Panc1 (cell line): Measurements from ENCODE around the gene ARL5C. TPM values are rescaled to one million over a fixed set of nuclear protein-coding genes. Genes with fewer than 3 reads are reported as not detected.

Source experiments
- ATAC-seq: fragments of 200-7000 bp; cut with Tn5 transposase; 2 replicates; pipeline ENCODE4 v1.9.1; 2020; ENCODE audit warnings: mild to moderate bottlenecking, moderate library complexity
- BruUV-seq: library from RNA; stranded (reverse); fragments of 400-500 nt; replicated peaks from 2 replicates; lab custom pipeline; 2021; lab: Mats Ljungman, UMichigan
- CTCF ChIA-PET: fragments of 300-600 bp; sonication (Branson Sonifier 250); formaldehyde crosslinking; loops from one replicate; lab custom pipeline; 2022; ENCODE audit warnings: antibody characterized with exemption; lab: Charles Lee
- POLR2A ChIA-PET: fragments of 300-600 bp; sonication (Branson Sonifier 250); formaldehyde crosslinking; loops from one replicate; lab custom pipeline; 2022; ENCODE audit warnings: antibody characterized with exemption; lab: Charles Lee
- DNase-seq: peaks from one replicate; pipeline ENCODE4 v3.0.0-alpha.2; 2010; ENCODE audit warnings: low read depth, low spot score
- H3K27ac ChIP-seq: 2 replicates; pipeline ENCODE4 v1.5.1; 2011; ENCODE audit warnings: mild to moderate bottlenecking, low read length, inconsistent platforms
- H3K27me3 ChIP-seq: fragments of 200-500 bp; sonication (Bioruptor generic); 2 replicates; pipeline ENCODE4 v1.6.0; 2014; ENCODE audit warnings: low read length, inconsistent platforms; ENCODE audit not compliant: control insufficient read depth, insufficient read depth
- H3K36me3 ChIP-seq: fragments of 200-500 bp; sonication (Bioruptor generic); 2 replicates; pipeline ENCODE4 v1.5.1; 2014; ENCODE audit warnings: inconsistent platforms, mild to moderate bottlenecking, low read length, moderate library complexity; ENCODE audit not compliant: control insufficient read depth, insufficient read depth
- H3K4me1 ChIP-seq: 2 replicates; pipeline ENCODE4 v1.5.1; 2011; ENCODE audit warnings: inconsistent platforms, mild to moderate bottlenecking, low read length, moderate library complexity; ENCODE audit not compliant: control insufficient read depth, insufficient read depth
- H3K4me3 ChIP-seq, 2 experiments: 2 replicates each; pipeline ENCODE4 v1.5.1; 2011 to 2012; ENCODE audit warnings: low read depth in 2 of 2, low read length in 2 of 2, mild to moderate bottlenecking in 2 of 2, inconsistent platforms in 1 of 2, moderate library complexity in 1 of 2
- H3K9me3 ChIP-seq: fragments of 200-500 bp; sonication (Bioruptor generic); 2 replicates; pipeline ENCODE4 v1.5.1; 2014; ENCODE audit warnings: low read depth, mild to moderate bottlenecking, inconsistent platforms, low read length, moderate library complexity; ENCODE audit not compliant: control insufficient read depth, insufficient read depth
- POLR2AphosphoS5 ChIP-seq: IDR thresholded peaks from 2 replicates; pipeline ENCODE4 v1.6.1; 2012; ENCODE audit warnings: mild to moderate bottlenecking, low read depth, low read length, moderate library complexity
- SIN3A ChIP-seq: IDR thresholded peaks from 2 replicates; pipeline ENCODE4 v1.6.1; 2012; ENCODE audit warnings: low read depth, mild to moderate bottlenecking, low read length, moderate library complexity, borderline replicate concordance; ENCODE audit not compliant: insufficient read depth
- TCF7L2 ChIP-seq: IDR thresholded peaks from 2 replicates; pipeline ENCODE4 v1.6.1; 2011; ENCODE audit warnings: mild to moderate bottlenecking, low read depth, low read length, inconsistent platforms
- in situ Hi-C: cut with HindIII; loops from 2 replicates; pipeline ENCODE4 v1.10.0; 2016; ENCODE audit warnings: low sequenced_read_pairs, low pct_unique_long_range_greater_than_20kb
- intact Hi-C: fragments of 100-400 bp; cut with micrococcal nuclease; formaldehyde crosslinking; loops from one replicate; pipeline ENCODE4 v1.10.0; 2022; ENCODE audit not compliant: unreplicated experiment
- total RNA-seq: library from RNA; stranded (reverse); gene quantifications from one replicate; pipeline ENCODE4 v1.2.1, GENCODE V29; 2021; ENCODE audit not compliant: unreplicated experiment
- TF ChIP-seq, protein P1 (sequence below), 2 experiments: IDR thresholded peaks; 2 replicates each; pipeline ENCODE4 v1.6.1; 2011 to 2012; ENCODE audit warnings: low read depth in 2 of 2, control low read depth in 1 of 2, low read length in 1 of 2, mild to moderate bottlenecking in 1 of 2, moderate library complexity in 1 of 2; ENCODE audit not compliant: insufficient read depth in 1 of 2
- TF ChIP-seq, protein P2 (sequence below): fragments of 450-650 bp; IDR thresholded peaks from 2 replicates; pipeline ENCODE4 v1.5.1; 2017; ENCODE audit warnings: mild to moderate bottlenecking

ARL5C gene
- total RNA-seq, 1 experiment from 2014 or later, result not detected

DNA sequence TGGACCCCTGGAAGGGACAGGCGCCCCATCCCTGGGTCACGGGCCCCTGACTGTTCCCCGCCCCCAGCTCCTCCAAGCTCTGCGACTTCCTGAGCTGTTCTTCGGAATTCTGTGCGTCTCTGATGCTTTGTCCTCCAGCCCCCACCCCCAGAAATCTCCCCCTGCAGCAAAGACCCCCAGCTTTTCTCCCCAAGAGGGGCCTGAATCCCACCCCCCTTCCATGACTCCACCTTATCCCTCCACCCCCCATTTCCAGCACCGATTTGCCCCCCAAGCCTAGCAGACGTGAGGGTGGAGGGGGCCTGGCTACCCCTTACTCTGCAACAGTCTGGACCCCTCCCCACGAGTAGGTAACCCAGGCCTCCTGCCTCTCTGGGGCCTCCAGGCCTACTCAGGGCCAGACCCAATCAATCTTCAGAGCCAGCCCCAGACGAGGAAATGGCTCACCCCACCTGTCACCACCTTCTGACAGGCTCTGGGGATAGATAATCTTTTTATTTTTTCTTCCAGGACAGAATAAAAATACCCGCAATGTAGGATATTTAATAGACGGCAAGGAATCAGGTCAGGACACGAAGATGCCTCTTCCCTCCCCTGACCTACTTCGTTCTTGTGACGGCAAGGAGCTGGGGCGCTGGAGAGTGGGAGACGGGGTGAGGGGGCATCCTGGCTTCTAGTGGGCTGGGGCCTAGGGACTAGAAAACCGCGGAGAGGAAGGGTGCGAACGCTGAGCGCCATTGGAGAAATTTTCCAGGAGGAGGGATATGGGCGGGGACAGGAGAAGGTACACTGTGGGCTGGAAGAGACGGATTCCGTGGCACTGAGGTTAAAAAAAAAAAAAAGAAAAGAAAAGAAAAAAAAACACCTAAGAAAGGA lies 13.8 kb downstream of the ARL5C start:
- ChIA-PET CTCF (interaction anchor here (0.6 to 4.2 kb wide), 6 partner anchors 13 to 483 kb away, joined by 3 to 47 read pairs (median 8); no protein-coding TSS in a partner anchor), POLR2A (interaction anchor here (0.6 kb wide), 1 partner anchor 91 kb away, joined by 4 read pairs; no protein-coding TSS in a partner anchor)
- DNase-seq (no peak), ATAC-seq (no peak)
- no peak for TF ChIP-seq TCF7L2
- TF ChIP-seq, protein P1, sequence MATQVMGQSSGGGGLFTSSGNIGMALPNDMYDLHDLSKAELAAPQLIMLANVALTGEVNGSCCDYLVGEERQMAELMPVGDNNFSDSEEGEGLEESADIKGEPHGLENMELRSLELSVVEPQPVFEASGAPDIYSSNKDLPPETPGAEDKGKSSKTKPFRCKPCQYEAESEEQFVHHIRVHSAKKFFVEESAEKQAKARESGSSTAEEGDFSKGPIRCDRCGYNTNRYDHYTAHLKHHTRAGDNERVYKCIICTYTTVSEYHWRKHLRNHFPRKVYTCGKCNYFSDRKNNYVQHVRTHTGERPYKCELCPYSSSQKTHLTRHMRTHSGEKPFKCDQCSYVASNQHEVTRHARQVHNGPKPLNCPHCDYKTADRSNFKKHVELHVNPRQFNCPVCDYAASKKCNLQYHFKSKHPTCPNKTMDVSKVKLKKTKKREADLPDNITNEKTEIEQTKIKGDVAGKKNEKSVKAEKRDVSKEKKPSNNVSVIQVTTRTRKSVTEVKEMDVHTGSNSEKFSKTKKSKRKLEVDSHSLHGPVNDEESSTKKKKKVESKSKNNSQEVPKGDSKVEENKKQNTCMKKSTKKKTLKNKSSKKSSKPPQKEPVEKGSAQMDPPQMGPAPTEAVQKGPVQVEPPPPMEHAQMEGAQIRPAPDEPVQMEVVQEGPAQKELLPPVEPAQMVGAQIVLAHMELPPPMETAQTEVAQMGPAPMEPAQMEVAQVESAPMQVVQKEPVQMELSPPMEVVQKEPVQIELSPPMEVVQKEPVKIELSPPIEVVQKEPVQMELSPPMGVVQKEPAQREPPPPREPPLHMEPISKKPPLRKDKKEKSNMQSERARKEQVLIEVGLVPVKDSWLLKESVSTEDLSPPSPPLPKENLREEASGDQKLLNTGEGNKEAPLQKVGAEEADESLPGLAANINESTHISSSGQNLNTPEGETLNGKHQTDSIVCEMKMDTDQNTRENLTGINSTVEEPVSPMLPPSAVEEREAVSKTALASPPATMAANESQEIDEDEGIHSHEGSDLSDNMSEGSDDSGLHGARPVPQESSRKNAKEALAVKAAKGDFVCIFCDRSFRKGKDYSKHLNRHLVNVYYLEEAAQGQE (IDR thresholded peaks at IDR 0.05; ENCODE audit: insufficient read depth in 1 of 2, low read depth in 2 of 2, low read length in 1 of 2), result no peak
- TF ChIP-seq SIN3A, result no peak
- no peak for TF ChIP-seq POLR2AphosphoS5
- TF ChIP-seq, protein P2, sequence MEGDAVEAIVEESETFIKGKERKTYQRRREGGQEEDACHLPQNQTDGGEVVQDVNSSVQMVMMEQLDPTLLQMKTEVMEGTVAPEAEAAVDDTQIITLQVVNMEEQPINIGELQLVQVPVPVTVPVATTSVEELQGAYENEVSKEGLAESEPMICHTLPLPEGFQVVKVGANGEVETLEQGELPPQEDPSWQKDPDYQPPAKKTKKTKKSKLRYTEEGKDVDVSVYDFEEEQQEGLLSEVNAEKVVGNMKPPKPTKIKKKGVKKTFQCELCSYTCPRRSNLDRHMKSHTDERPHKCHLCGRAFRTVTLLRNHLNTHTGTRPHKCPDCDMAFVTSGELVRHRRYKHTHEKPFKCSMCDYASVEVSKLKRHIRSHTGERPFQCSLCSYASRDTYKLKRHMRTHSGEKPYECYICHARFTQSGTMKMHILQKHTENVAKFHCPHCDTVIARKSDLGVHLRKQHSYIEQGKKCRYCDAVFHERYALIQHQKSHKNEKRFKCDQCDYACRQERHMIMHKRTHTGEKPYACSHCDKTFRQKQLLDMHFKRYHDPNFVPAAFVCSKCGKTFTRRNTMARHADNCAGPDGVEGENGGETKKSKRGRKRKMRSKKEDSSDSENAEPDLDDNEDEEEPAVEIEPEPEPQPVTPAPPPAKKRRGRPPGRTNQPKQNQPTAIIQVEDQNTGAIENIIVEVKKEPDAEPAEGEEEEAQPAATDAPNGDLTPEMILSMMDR, result no peak
- H3K9me3 ChIP-seq, result no peaks in the 10 kb centered on the region
- peaks cover 5% of the 10 kb centered on the region; the same call in 1 of the 2 replicates for H3K4me1 ChIP-seq
- no peaks in the 10 kb centered on the region for H3K27me3 ChIP-seq
- BruUV-seq, result no TSS peak
- in situ Hi-C loops (no loop called here), intact Hi-C loops (loop anchor here (5.0 to 10.0 kb wide), 2 partner anchors 77 to 170 kb away; no protein-coding TSS in a partner anchor)
- H3K36me3 ChIP-seq, result no peaks in the 10 kb centered on the region
- peak overlapping the region; percentile 84 to 92 for H3K4me3 ChIP-seq
- no peak overlapping the region for H3K27ac ChIP-seq

DNA sequence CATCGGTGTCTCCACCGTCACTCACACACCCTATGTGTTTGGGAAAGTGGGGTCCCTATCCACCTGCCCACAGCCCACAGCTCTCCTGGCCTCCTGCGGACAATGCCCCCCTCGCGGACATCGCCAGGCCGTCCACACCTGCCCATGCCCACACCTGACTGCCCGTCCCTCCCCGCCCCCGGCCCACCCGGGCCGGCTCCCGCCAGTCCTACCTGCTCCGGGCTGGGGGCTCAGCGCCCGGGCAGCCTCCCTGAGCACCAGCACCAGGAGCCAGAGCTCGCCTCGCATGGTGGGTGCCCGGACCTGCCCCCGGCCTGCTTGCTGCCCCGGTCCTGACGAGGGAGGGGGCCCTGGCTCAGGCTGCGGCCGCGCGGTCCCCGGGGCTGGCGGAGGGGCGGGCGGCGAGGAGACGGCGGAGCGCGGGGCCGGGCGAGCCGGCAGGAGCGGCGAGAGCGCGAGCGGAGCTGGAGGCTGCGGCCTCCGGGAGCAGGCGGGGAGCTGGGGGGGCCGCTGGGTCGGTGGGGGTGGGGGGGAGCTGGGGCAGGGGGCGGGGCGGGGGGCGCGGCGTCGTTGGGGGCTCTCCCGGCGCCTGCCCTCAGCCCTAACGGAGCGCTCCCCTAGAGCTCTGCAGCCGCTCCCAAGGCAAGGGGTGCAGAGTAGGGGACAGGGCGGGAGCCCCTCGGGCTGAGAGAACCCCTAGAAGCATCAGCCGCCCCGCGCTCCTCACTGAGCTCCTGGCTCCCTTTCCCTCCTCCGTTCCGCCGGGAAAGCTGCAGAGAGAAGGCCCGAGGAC lies 14.6 kb downstream of the ARL5C start, which contains the start of gene PLXDC1:
PLXDC1 (minus strand) TSS at position 488 of the 793 bp plus-strand sequence; CDS start at position 288, 200 bp downstream.
- POLR2A ChIA-PET, result interaction anchor here (0.6 kb wide), 3 partner anchors 48 to 181 kb away, joined by 4 read pairs; no protein-coding TSS in a partner anchor
- no peak for ATAC-seq
- no peak for DNase-seq
- H3K27me3 ChIP-seq, result no peaks in the 10 kb centered on the region
- CTCF ChIA-PET, result interaction anchor here (0.6 to 4.2 kb wide), 2 partner anchors 29 to 168 kb away, joined by 4 to 47 read pairs; no protein-coding TSS in a partner anchor
- TF ChIP-seq, protein P1 (IDR thresholded peaks at IDR 0.05; ENCODE audit: insufficient read depth in 1 of 2, low read depth in 2 of 2, low read length in 1 of 2), result no peak
- TF ChIP-seq POLR2AphosphoS5 (no peak), TCF7L2 (no peak), SIN3A (no peak)
- TF ChIP-seq, protein P2, result no peak
- no peaks in the 10 kb centered on the region for H3K9me3 ChIP-seq
- peaks cover 5% of the 10 kb centered on the region; the same call in 1 of the 2 replicates for H3K4me1 ChIP-seq
- no TSS peak for BruUV-seq
- intact Hi-C loops (loop anchor here (5.0 to 10.0 kb wide), 2 partner anchors 77 to 169 kb away; no protein-coding TSS in a partner anchor), in situ Hi-C loops (no loop called here)
- peak within 1 kb of the TSS; percentile 84 to 92 for H3K4me3 ChIP-seq
- H3K27ac ChIP-seq, result no peak within 1 kb of the TSS
- H3K36me3 ChIP-seq, result no peaks in the 10 kb centered on the region
